B cell (primary cell): Measurements from ENCODE around the gene LDB3. TPM values are rescaled to one million over a fixed set of nuclear protein-coding genes. Genes with fewer than 3 reads are reported as not detected.

ENCODE experiments used
- ATAC-seq: fragments of 200-7000 bp; cut with Tn5 transposase; one replicate; pipeline ENCODE4 v1.10.0; 2021; ENCODE audit warnings: low read depth, mild to moderate bottlenecking, moderate number of reproducible peaks, moderate library complexity
- CTCF ChIA-PET: fragments of 350-600 bp; sonication (Branson Sonifier 250); formaldehyde crosslinking; loops from one replicate; lab custom pipeline; 2021; ENCODE audit warnings: antibody characterized with exemption, inconsistent platforms; lab: Charles Lee
- POLR2A ChIA-PET: fragments of 350-600 bp; sonication (Branson Sonifier 250); formaldehyde crosslinking; loops from one replicate; lab custom pipeline; 2021; ENCODE audit warnings: antibody characterized with exemption; lab: Charles Lee
- DNase-seq: peaks from one replicate; pipeline ENCODE4 v3.0.0; 2013
- H2AFZ ChIP-seq: 2 replicates; pipeline ENCODE4 v1.6.1; 2012; ENCODE audit warnings: mild to moderate bottlenecking, low read depth, low read length; ENCODE audit not compliant: insufficient read depth, poor library complexity, severe bottlenecking
- H3K27ac ChIP-seq, 2 donors: 1 replicate in 1 of 2; 2 replicates in 1 of 2; pipeline ENCODE4 v1.5.1; 2012 to 2013; ENCODE audit warnings: low read length in 2 of 2, mild to moderate bottlenecking in 2 of 2, moderate library complexity in 1 of 2
- H3K27me3 ChIP-seq, 4 experiments: fragments of 200-600 bp in 1 of 4; sonication (generic) in 1 of 4; replicated peaks in 1 of 4; 1 replicate in 2 of 4; 2 replicates in 2 of 4; pipeline versions ENCODE4 v1.6.1 to v1.7.0; 2013 to 2016; ENCODE audit warnings: low read length in 3 of 4, mild to moderate bottlenecking in 2 of 4, mixed read lengths in 1 of 4, moderate library complexity in 1 of 4; ENCODE audit not compliant: insufficient read depth in 4 of 4, control insufficient read depth in 3 of 4; ENCODE audit errors: control extremely low read depth in 1 of 4
- H3K36me3 ChIP-seq, 2 experiments: replicated peaks in 1 of 2; 1 replicate in 1 of 2; 2 replicates in 1 of 2; pipeline versions ENCODE4 v1.6.1 to v1.7.1; 2013; ENCODE audit warnings: low read length in 1 of 2; ENCODE audit not compliant: insufficient read depth in 2 of 2, control insufficient read depth in 1 of 2; ENCODE audit errors: control extremely low read depth in 1 of 2, extremely low read depth in 1 of 2
- H3K4me1 ChIP-seq, 2 donors: fragments of 200-600 bp in 1 of 2; sonication (generic) in 1 of 2; 1 replicate in 1 of 2; 2 replicates in 1 of 2; pipeline versions ENCODE4 v1.5.1 to v1.6.1; 2013 to 2017; ENCODE audit warnings: low read length in 2 of 2; ENCODE audit not compliant: control insufficient read depth in 2 of 2, insufficient read depth in 2 of 2
- H3K4me2 ChIP-seq: replicated peaks from 2 replicates; pipeline ENCODE3; 2012; ENCODE audit warnings: mild to moderate bottlenecking, low read depth, low read length; ENCODE audit not compliant: poor library complexity, severe bottlenecking
- H3K4me3 ChIP-seq, 5 experiments: fragments of 200-600 bp in 1 of 5; sonication (generic) in 1 of 5; 1 replicate in 3 of 5; 2 replicates in 2 of 5; pipeline versions ENCODE4 v1.5.1 to v1.7.0; 2011 to 2016; ENCODE audit warnings: low read length in 4 of 5, mild to moderate bottlenecking in 4 of 5, low read depth in 2 of 5, control low read depth in 1 of 5, moderate library complexity in 1 of 5; ENCODE audit not compliant: insufficient read depth in 1 of 5; ENCODE audit errors: control extremely low read depth in 1 of 5, extremely low read depth in 1 of 5
- H3K79me2 ChIP-seq: fragments of 200-600 bp; sonication (generic); one replicate; pipeline ENCODE4 v1.6.0; 2016; ENCODE audit warnings: low read length; ENCODE audit not compliant: control insufficient read depth, insufficient read depth
- H3K9ac ChIP-seq: fragments of 200-600 bp; sonication (generic); 2 replicates; pipeline ENCODE4 v1.6.1; 2017; ENCODE audit warnings: mild to moderate bottlenecking, low read length, moderate library complexity
- H3K9me3 ChIP-seq, 3 donors: one replicate each; pipeline versions ENCODE4 v1.6.1 to v1.7.1; 2013; ENCODE audit warnings: low read length in 2 of 3; ENCODE audit not compliant: control insufficient read depth in 2 of 3, insufficient read depth in 1 of 3; ENCODE audit errors: control extremely low read depth in 1 of 3
- H4K20me1 ChIP-seq: 2 replicates; pipeline ENCODE4 v1.6.0; 2012; ENCODE audit warnings: mild to moderate bottlenecking, low read length; ENCODE audit not compliant: insufficient read depth, control insufficient read depth, poor library complexity, severe bottlenecking
- H3K27ac Mint-ChIP-seq: one replicate; pipeline ENCODE4 v1.8.0; 2021; ENCODE audit warnings: mixed read lengths
- H3K27me3 Mint-ChIP-seq: one replicate; pipeline ENCODE4 v1.8.0; 2021; ENCODE audit warnings: mixed read lengths
- H3K4me1 Mint-ChIP-seq: one replicate; pipeline ENCODE4 v1.8.0; 2021; ENCODE audit warnings: mixed read lengths
- H3K4me3 Mint-ChIP-seq: one replicate; pipeline ENCODE4 v1.8.0; 2021; ENCODE audit warnings: mixed read lengths
- H3K9me3 Mint-ChIP-seq: one replicate; pipeline ENCODE4 v1.8.0; 2022; ENCODE audit warnings: mixed read lengths; ENCODE audit not compliant: insufficient read depth
- EZH2 ChIP-seq: IDR thresholded peaks from 2 replicates; pipeline ENCODE4 v1.6.1; 2012; ENCODE audit warnings: borderline replicate concordance, low read depth, mild to moderate bottlenecking, moderate library complexity, low read length; ENCODE audit not compliant: insufficient read depth, poor library complexity, severe bottlenecking
- WGBS: methylation state at CpG from one replicate; pipeline ENCODE4 v1.1.5; 2013; ENCODE audit warnings: missing lambda C conversion rate; ENCODE audit not compliant: insufficient coverage; 5-methylcytosine and 5-hydroxymethylcytosine counted together
- intact Hi-C: fragments of 100-400 bp; cut with micrococcal nuclease; formaldehyde crosslinking; loops from one replicate; pipeline ENCODE4 v1.10.0; 2022
- polyA plus RNA-seq: library from polyadenylated mRNA; depleted of rRNA; stranded (reverse); fragments of >200 nt; gene quantifications from 2 replicates; pipeline ENCODE4 v1.2.3, GENCODE V29; 2012
- total RNA-seq, 2 donors: library from RNA; stranded (reverse); fragments of 120-200 nt in 1 of 2; gene quantifications; 1 replicate in 1 of 2; 2 replicates in 1 of 2; pipeline versions ENCODE4 v1.2.3 to v1.2.4, GENCODE V29; 2013 to 2022
- TF ChIP-seq, protein P1 (sequence below): fragments of 200-600 bp; IDR thresholded peaks from one replicate; pipeline ENCODE4 v1.8.0; 2022; ENCODE audit warnings: antibody characterized with exemption, mild to moderate bottlenecking

The LDB3 gene
- total and polyA plus RNA-seq, 2 donors (not counting 1 experiment from before 2014, with no cell fraction given) = 0.01 to 0.07 TPM

DNA sequence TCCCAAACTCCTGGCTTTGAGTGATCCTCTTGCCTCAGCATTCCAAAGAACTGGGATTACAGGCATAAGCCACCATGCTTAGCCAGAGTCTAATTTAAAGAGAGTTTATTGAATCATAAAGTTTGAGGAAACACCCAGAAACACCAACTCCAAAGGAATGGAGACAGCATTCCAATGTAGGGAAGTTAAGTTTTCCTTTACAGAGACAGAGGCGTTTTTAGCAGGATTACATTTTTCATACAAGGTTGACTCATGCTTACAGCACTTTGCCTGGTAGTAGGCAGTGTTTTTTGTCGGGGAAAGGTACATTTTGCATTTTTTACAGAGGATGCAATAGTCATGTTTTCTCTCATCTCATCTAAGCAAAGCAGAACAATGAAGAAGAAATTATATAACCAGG, 32.9 kb upstream of the LDB3 start:
- Histone ChIP-seq H4K20me1 (no peaks in the 10 kb centered on the region), H3K4me1 (peaks cover 0 to 4% of the 10 kb centered on the region in 2 donors), H3K9ac (no peak overlapping the region), H3K36me3 (no peaks in the 10 kb centered on the region), H3K9me3 (no peaks in the 10 kb centered on the region), H3K4me3 (no peak overlapping the region), H3K79me2 (no peaks in the 10 kb centered on the region), H3K27ac (no peak overlapping the region), H3K27me3 (peaks cover 0 to 32% (median 10%) of the 10 kb centered on the region in 4 experiments), H2AFZ (no peak overlapping the region), H3K4me2 (no peak overlapping the region)
- CTCF ChIA-PET = no interaction called here
- TF ChIP-seq, protein P1, sequence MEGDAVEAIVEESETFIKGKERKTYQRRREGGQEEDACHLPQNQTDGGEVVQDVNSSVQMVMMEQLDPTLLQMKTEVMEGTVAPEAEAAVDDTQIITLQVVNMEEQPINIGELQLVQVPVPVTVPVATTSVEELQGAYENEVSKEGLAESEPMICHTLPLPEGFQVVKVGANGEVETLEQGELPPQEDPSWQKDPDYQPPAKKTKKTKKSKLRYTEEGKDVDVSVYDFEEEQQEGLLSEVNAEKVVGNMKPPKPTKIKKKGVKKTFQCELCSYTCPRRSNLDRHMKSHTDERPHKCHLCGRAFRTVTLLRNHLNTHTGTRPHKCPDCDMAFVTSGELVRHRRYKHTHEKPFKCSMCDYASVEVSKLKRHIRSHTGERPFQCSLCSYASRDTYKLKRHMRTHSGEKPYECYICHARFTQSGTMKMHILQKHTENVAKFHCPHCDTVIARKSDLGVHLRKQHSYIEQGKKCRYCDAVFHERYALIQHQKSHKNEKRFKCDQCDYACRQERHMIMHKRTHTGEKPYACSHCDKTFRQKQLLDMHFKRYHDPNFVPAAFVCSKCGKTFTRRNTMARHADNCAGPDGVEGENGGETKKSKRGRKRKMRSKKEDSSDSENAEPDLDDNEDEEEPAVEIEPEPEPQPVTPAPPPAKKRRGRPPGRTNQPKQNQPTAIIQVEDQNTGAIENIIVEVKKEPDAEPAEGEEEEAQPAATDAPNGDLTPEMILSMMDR = no peak
- TF ChIP-seq EZH2 = no peak
- intact Hi-C loops = no loop called here
- DNase-seq (no peak), ATAC-seq (no peak)
- Mint-ChIP-seq H3K9me3 (no peaks in the 10 kb centered on the region), H3K27ac (no peak overlapping the region), H3K4me1 (no peaks in the 10 kb centered on the region), H3K4me3 (no peak overlapping the region), H3K27me3 (peaks cover 60% of the 10 kb centered on the region)
- WGBS = no CpG with 5 or more reads among the region's 2 CpGs
- POLR2A ChIA-PET = no interaction called here

- WGBS = no CpG with 5 or more reads among the region's 2 CpGs
- H4K20me1 ChIP-seq = no peaks in the 10 kb centered on the region
- H3K27me3 Mint-ChIP-seq = peaks cover 54% of the 10 kb centered on the region
- ATAC-seq (no peak), DNase-seq (no peak)
- H3K27ac Mint-ChIP-seq = no peak overlapping the region
- no peak for TF ChIP-seq EZH2
- TF ChIP-seq, protein P1 = no peak
- H2AFZ ChIP-seq = no peak overlapping the region
- peaks cover 0 to 4% (median 1%) of the 10 kb centered on the region in 3 donors for H3K9me3 ChIP-seq
- no peak overlapping the region for H3K9ac ChIP-seq
- intact Hi-C loops = no loop called here
- H3K9me3 Mint-ChIP-seq = no peaks in the 10 kb centered on the region
- CTCF ChIA-PET = no interaction called here
- H3K4me3 Mint-ChIP-seq = no peak overlapping the region
- POLR2A ChIA-PET = no interaction called here
- H3K4me2 ChIP-seq = no peak overlapping the region
- H3K4me3 ChIP-seq = no peak overlapping the region
- peaks cover 0 to 25% (median 10%) of the 10 kb centered on the region in 4 experiments for H3K27me3 ChIP-seq
- H3K4me1 ChIP-seq = peaks cover 0 to 4% of the 10 kb centered on the region in 2 donors
- H3K4me1 Mint-ChIP-seq = no peaks in the 10 kb centered on the region
- no peaks in the 10 kb centered on the region for H3K36me3 ChIP-seq
- H3K79me2 ChIP-seq = no peaks in the 10 kb centered on the region
- no peak overlapping the region for H3K27ac ChIP-seq
Measured at GRCh38 chr10:86636311-86636710, 32.0 kb upstream of the LDB3 start.
